Measurements from ENCODE around the gene EEF1AKMT3. TPM values are rescaled to one million over a fixed set of nuclear protein-coding genes. Genes with fewer than 3 reads are reported as not detected.
"Not testable (repeated sequence)": the region's sequence is repeated elsewhere in the genome, so short reads cannot be mapped to it uniquely, and the experiment has no call there.

The EEF1AKMT3 gene
- polyA plus RNA-seq, 1 donor: 8.0 TPM

DNA sequence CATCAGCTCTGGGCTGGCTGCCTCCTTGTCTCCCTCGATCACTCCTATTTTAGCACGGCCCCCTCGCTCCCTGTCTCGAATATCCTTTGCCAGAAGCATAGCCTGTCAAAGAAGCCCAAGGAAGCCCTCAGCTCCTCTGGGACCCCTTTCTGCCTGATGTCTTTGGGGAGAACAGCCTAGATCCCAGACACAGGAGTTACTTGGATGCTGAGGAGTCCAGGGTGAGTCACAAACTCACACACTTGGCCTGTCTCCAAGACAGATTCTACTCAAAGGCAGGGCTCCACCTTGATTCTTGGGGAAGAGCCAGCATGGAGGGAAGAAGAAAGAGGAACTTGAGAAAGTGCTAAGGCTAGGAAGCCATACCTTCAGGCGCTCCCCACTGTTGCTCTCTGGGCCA is 38.0 kb downstream of the EEF1AKMT3 start:
- no peaks in the 10 kb centered on the region for H3K4me1 ChIP-seq (ENCODE audit: control insufficient read depth, insufficient read depth, low read length)
- H3K36me3 ChIP-seq (ENCODE audit: control insufficient read depth, insufficient read depth, low read length): peaks cover 54% of the 10 kb centered on the region
- no peak overlapping the region for H3K27ac ChIP-seq (ENCODE audit: low read length)
- no peak overlapping the region for H3K4me3 ChIP-seq (ENCODE audit: low read length)
- H3K27me3 ChIP-seq (ENCODE audit: control insufficient read depth, insufficient read depth, low read length): no peaks in the 10 kb centered on the region
- WGBS (ENCODE audit: insufficient coverage, low lambda C conversion rate): no CpG with 5 or more reads among the region's 5 CpGs
- DNase-seq: no peak
- no peaks in the 10 kb centered on the region for H3K9me3 ChIP-seq (ENCODE audit: control insufficient read depth, low read depth, low read length)

DNA sequence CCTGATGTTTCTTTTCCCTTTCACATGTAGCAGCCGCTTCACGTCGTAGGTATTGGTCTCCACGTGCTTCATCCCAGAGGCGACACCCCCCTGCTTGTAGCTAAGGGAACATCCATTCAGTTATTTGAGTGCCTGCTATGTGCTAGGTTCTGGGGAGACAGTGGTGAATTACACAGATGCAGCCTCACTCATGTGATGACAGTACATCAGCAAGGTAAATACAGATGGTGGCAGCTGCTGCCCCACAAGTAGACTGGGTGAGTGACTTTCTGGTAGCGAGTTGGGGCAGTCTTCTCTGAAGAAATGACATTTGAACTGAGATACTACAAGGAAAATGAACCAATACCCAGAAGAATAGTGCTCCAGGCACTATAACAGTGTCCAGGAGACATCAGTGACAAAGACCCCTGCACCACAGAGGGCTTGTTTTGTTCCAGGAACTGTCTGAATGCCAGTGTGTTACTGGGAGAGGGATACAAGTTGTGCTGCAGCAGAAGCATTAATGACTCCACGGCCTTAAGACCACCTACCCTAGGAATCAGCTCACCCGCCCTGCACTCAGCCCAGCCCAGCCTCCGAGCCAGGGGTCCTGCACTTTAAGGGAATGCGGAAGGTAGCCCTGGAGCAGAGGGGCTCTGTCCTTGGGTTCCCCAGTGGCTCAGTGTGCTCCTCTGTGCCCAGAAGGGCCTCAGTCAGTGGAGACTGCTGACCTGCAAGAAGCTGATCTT is 38.8 kb downstream of the EEF1AKMT3 start:
- Histone ChIP-seq H3K4me1 (ENCODE audit: control insufficient read depth, insufficient read depth, low read length) (no peaks in the 10 kb centered on the region), H3K27ac (ENCODE audit: low read length) (no peak overlapping the region), H3K36me3 (ENCODE audit: control insufficient read depth, insufficient read depth, low read length) (peaks cover 54% of the 10 kb centered on the region), H3K27me3 (ENCODE audit: control insufficient read depth, insufficient read depth, low read length) (no peaks in the 10 kb centered on the region), H3K9me3 (ENCODE audit: control insufficient read depth, low read depth, low read length) (peaks cover 2% of the 10 kb centered on the region), H3K4me3 (ENCODE audit: low read length) (no peak overlapping the region)
- no CpG with 5 or more reads among the region's 10 CpGs for WGBS (ENCODE audit: insufficient coverage, low lambda C conversion rate)
- no peak for DNase-seq

DNA sequence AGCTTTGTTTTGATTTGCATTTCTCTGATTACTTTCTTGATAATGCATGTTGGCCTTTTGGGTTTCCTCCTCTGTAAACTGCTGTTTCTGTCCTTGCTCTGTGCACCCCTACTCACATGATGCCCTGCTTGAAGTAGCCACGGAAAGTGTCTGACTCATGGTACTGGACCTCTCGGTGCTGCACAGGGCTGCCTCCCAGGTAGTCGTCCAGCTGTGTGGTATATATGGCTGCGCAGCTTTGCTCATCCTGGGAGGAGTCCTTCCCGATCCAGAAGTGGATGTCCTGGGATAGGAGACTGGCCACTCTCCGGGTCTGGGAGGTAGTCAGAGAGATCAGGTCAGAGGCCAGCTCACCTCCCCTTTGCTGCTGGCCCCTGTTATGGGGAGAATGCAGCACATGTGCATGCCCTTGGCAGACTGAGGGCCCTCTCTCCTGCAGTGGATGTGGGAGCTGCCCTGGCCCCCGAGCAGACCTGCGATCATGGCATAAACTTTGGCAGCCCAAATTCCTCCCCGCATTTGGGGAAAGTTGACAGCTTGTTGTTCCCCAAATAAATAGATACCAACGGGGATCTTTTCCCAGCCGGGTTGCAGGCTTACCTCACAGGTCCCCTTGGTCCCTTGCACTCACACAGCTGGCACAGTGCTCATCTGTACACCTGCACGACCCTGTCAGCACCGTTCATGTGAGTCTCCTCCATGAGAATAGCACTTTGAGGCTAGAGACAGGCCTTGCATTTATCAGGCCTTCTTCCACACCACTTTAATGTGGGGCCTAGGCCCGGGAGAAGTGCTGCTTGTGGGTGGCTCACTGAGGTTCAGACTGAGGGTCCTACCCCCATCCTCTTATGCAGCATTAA is 40.9 kb downstream of the EEF1AKMT3 start:
- Histone ChIP-seq H3K4me1 (ENCODE audit: control insufficient read depth, insufficient read depth, low read length) (peaks cover 7% of the 10 kb centered on the region), H3K27me3 (ENCODE audit: control insufficient read depth, insufficient read depth, low read length) (no peaks in the 10 kb centered on the region), H3K9me3 (ENCODE audit: control insufficient read depth, low read depth, low read length) (peaks cover 2% of the 10 kb centered on the region), H3K36me3 (ENCODE audit: control insufficient read depth, insufficient read depth, low read length) (peaks cover 40% of the 10 kb centered on the region), H3K4me3 (ENCODE audit: low read length) (no peak overlapping the region), H3K27ac (ENCODE audit: low read length) (no peak overlapping the region)
- no peak for DNase-seq
- WGBS (ENCODE audit: insufficient coverage, low lambda C conversion rate): no CpG with 5 or more reads among the region's 14 CpGs

DNA sequence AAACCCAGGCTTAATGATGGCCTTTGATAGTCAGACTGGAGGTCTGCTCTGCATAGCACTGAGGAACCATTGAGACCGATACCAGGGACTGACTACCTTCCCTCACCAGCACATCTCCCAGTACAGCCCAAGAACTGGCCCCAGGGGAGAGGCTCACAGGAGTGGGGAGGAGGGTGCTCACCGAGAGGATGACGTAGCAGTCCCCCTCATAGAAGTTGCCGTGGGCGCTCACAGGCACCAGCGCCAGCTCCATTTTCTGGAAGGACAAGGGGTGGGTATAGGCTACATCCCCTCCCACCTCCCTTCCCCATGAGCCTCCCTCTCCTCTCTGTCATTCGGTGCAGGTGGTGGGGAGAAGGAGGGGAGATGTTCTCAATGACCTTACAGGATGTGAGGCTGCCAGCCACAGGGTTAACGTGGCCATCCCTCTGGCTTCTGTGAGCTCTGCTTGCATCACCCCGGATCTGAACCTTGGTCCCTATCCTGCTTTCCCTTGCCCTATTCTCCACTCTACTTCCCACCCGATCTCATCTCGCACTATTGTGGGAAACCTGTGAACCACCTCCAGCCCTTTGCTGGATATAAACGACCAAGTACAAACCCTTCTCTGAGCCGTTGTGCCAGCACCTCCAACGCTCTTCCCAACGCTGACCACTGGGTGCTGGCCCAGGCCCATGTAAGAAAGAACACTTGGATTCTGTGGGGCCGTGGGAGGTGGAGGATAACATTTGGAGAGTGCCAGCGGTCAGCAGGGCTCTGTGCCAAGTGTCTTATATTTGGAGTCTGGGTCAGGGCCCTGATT is 41.8 kb downstream of the EEF1AKMT3 start:
- H3K27me3 ChIP-seq (ENCODE audit: control insufficient read depth, insufficient read depth, low read length): no peaks in the 10 kb centered on the region
- peaks cover 7% of the 10 kb centered on the region for H3K4me1 ChIP-seq (ENCODE audit: control insufficient read depth, insufficient read depth, low read length)
- DNase-seq: no peak
- H3K27ac ChIP-seq (ENCODE audit: low read length): no peak overlapping the region
- 80% methylated on average over 2 of the region's 17 CpGs for WGBS (ENCODE audit: insufficient coverage, low lambda C conversion rate)
- peaks cover 36% of the 10 kb centered on the region for H3K36me3 ChIP-seq (ENCODE audit: control insufficient read depth, insufficient read depth, low read length)
- no peak overlapping the region for H3K4me3 ChIP-seq (ENCODE audit: low read length)
- H3K9me3 ChIP-seq (ENCODE audit: control insufficient read depth, low read depth, low read length): peaks cover 2% of the 10 kb centered on the region

DNA sequence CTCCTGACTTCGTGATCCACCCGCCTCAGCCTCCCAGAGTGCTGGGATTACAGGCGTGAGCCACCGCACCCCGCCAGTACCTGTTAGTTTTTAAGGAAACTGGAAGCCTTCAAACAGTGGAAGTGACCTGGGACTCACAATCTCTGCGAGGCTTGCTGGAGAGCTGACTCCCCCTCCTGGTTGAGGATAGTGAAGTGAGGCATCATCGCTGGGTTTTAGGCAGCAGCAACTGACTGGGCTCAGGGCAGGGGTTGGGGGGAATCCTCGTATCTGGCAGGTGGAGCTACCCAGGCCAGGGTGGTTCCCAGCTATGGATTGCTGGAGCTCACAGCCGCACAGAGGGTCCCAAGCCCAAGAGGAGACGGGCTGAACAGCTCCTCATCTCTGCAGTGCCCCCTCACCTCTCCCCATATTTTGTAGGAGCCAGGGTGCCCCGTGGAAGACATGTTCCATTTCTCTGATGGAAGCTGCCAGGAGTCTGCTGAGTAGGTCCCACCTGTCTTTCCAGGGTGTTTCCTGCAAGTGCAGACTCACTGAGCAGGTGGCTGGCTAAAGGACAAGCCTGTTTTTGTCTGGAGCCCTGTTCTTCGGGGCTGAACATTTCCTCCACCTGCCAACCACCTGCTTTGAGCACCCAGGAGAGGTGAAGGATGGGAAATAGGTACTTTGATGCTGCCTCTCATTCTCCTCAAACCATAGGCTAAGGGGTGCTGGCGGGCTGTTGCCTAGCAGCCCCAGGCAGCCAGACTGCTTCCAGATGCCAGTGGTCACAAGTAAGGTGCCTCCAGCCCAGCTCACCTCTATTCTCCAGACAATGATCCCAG is 43.0 kb downstream of the EEF1AKMT3 start:
- no peak for DNase-seq
- H3K27ac ChIP-seq (ENCODE audit: low read length): no peak overlapping the region
- peaks cover 28% of the 10 kb centered on the region for H3K36me3 ChIP-seq (ENCODE audit: control insufficient read depth, insufficient read depth, low read length)
- peaks cover 2% of the 10 kb centered on the region for H3K9me3 ChIP-seq (ENCODE audit: control insufficient read depth, low read depth, low read length)
- whole genome bisulfite sequencing (ENCODE audit: insufficient coverage, low lambda C conversion rate): no CpG with 5 or more reads among the region's 13 CpGs
- H3K4me1 ChIP-seq (ENCODE audit: control insufficient read depth, insufficient read depth, low read length): peaks cover 7% of the 10 kb centered on the region
- H3K4me3 ChIP-seq (ENCODE audit: low read length): no peak overlapping the region
- no peaks in the 10 kb centered on the region for H3K27me3 ChIP-seq (ENCODE audit: control insufficient read depth, insufficient read depth, low read length)

DNA sequence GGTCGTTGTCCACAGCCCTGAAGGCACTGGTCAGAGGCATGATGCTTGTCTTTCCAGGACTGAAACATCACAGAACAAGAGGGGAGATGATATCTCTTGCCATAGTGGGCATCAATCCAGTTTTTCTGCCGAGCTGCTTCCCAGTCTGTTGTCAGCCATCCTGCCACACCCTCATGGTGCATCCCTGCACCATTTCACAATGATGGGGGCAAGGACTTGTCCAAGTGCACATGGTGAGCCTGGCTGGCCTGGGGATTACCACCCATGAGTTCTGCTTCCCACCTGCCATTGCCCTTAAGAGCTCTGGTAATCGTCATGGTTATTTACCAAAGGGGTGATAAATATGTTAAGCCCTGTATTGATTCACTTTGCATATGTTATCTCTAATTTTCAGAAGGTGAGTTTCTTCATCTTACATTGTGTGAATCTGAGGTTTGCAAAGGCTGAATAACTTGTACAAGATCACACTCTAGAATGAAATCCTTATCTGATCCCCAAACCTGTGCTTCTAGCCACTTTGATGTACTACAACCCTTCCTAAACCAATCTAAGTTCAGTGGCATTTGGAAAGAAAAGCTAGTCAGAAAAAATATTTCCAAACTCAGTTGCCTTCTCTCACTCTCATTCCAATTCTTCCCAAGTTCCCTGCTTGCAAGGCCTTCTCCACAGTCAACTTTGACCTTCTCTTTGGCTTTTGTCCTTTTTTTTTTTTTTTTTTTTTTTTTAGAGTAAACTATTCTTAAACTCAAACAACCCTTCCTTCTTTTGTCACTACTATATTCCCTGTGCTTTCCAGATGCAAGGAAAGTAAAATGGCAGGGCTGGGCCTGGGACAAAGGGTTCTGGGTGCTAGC is 43.8 kb downstream of the EEF1AKMT3 start:
- Histone ChIP-seq H3K36me3 (ENCODE audit: control insufficient read depth, insufficient read depth, low read length) (peaks cover 23% of the 10 kb centered on the region), H3K27ac (ENCODE audit: low read length) (no peak overlapping the region), H3K9me3 (ENCODE audit: control insufficient read depth, low read depth, low read length) (peaks cover 2% of the 10 kb centered on the region), H3K4me3 (ENCODE audit: low read length) (no peak overlapping the region), H3K4me1 (ENCODE audit: control insufficient read depth, insufficient read depth, low read length) (peaks cover 7% of the 10 kb centered on the region), H3K27me3 (ENCODE audit: control insufficient read depth, insufficient read depth, low read length) (no peaks in the 10 kb centered on the region)
- DNase-seq: no peak
- WGBS (ENCODE audit: insufficient coverage, low lambda C conversion rate): no CpG with 5 or more reads among the region's 3 CpGs

DNA sequence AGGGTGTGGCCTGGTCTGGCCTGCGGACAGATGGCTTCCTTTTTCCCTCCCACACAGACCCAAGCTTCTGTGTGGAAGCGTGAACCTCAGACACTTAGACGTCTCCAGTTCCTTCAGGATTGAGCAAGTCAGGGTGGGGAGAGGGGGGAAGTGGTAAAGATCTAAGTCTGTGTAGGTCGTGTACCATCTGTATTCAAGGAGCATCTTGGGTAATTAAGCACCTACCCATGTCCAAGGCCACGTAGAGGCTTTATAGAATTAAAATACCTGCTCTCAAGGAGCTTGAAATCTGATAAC is 44.4 kb downstream of the EEF1AKMT3 start:
- peaks cover 23% of the 10 kb centered on the region for H3K36me3 ChIP-seq (ENCODE audit: control insufficient read depth, insufficient read depth, low read length)
- H3K9me3 ChIP-seq (ENCODE audit: control insufficient read depth, low read depth, low read length): peaks cover 2% of the 10 kb centered on the region
- no peak for DNase-seq
- peaks cover 7% of the 10 kb centered on the region for H3K4me1 ChIP-seq (ENCODE audit: control insufficient read depth, insufficient read depth, low read length)
- no peak overlapping the region for H3K27ac ChIP-seq (ENCODE audit: low read length)
- WGBS (ENCODE audit: insufficient coverage, low lambda C conversion rate): no CpG with 5 or more reads among the region's 5 CpGs
- H3K4me3 ChIP-seq (ENCODE audit: low read length): no peak overlapping the region
- no peaks in the 10 kb centered on the region for H3K27me3 ChIP-seq (ENCODE audit: control insufficient read depth, insufficient read depth, low read length)

DNA sequence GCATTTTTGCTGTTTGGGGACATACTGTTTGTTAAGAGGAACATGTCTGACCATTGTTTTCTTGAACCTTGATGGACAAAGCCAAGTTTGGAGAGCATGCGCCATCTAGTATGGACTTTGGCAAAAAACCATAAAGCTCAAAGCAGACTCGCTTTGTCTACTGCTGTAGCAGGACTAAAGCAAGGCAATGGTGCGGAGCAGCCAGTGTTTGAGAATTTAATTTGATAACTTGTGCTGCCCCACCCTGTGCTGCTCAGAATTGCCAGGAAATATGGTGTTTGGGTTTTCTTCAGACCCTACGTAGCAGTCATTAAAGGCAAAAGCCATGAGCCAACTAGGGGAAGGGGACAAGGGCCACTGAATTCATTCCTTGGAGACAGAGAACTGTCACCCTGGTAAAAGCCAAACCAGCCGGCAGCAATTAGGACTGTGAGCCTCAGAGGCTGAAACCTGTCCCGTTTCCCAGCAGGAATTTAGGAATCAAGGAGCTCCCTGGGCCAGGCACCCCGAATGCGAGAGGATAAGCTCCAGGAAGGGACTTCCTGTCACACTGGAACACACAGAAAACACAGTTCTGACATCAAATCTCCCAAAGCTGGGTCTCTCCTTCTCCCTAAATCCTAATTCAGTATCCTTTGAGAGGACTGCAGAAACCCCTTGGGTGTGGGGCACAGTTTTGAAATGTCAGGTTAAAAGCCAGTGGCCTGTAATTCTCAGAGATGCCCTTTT is 45.0 kb downstream of the EEF1AKMT3 start:
- no peaks in the 10 kb centered on the region for H3K27me3 ChIP-seq (ENCODE audit: control insufficient read depth, insufficient read depth, low read length)
- peaks cover 2% of the 10 kb centered on the region for H3K9me3 ChIP-seq (ENCODE audit: control insufficient read depth, low read depth, low read length)
- no peak for DNase-seq
- peaks cover 7% of the 10 kb centered on the region for H3K4me1 ChIP-seq (ENCODE audit: control insufficient read depth, insufficient read depth, low read length)
- H3K27ac ChIP-seq (ENCODE audit: low read length): no peak overlapping the region
- H3K36me3 ChIP-seq (ENCODE audit: control insufficient read depth, insufficient read depth, low read length): peaks cover 28% of the 10 kb centered on the region
- WGBS (ENCODE audit: insufficient coverage, low lambda C conversion rate): no CpG with 5 or more reads among the region's 8 CpGs
- H3K4me3 ChIP-seq (ENCODE audit: low read length): no peak overlapping the region

DNA sequence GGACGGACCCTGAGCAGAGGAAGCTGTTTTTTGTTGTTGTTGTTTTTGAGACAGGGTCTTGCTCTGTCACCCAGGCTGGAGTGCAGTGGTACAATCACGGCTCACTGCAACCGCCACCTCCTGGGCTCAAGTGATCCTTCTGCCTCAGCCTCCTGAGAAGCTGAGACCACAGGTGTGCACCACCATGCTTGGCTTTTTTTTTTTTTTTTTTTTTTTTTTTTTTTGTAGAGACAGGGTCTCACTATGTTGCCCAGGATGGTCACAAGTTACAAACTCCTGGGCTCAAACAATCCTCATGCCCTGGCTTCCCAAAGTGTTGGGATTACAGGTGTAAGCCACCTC is 45.5 kb downstream of the EEF1AKMT3 start:
- H3K9me3 ChIP-seq (ENCODE audit: control insufficient read depth, low read depth, low read length); H3K27ac ChIP-seq (ENCODE audit: low read length); H3K4me3 ChIP-seq (ENCODE audit: low read length); DNase-seq; H3K4me1 ChIP-seq (ENCODE audit: control insufficient read depth, insufficient read depth, low read length); H3K27me3 ChIP-seq (ENCODE audit: control insufficient read depth, insufficient read depth, low read length): not testable (repeated sequence)
- H3K36me3 ChIP-seq (ENCODE audit: control insufficient read depth, insufficient read depth, low read length): peaks cover 30% of the 10 kb centered on the region
- WGBS (ENCODE audit: insufficient coverage, low lambda C conversion rate): no CpG with 5 or more reads among the region's 3 CpGs
